ENCODE results near the gene RAB40B.

The RAB40B gene

GRCh38 chr17:82691714-82692113 is 6.8 kb downstream of the RAB40B start:
- no peak for DNase-seq

- no peak for DNase-seq
Measured at GRCh38 chr17:82690786-82691489, 7.6 kb downstream of the RAB40B start.

GRCh38 chr17:82689077-82689476 is 9.4 kb downstream of the RAB40B start:
- no peak for DNase-seq

GRCh38 chr17:82687871-82688270 is 10.6 kb downstream of the RAB40B start:
- no peak for DNase-seq

- no peak for DNase-seq
Measured at GRCh38 chr17:82687375-82687861, 11.1 kb downstream of the RAB40B start.

- no peak for DNase-seq
Measured at GRCh38 chr17:82686366-82687324, 11.9 kb downstream of the RAB40B start.

GRCh38 chr17:82685291-82685690 is 13.2 kb downstream of the RAB40B start:
- DNase-seq = no peak

GRCh38 chr17:82684228-82684841 is 14.2 kb downstream of the RAB40B start:
- DNase-seq = no peak

GRCh38 chr17:82683534-82683933 is 15.0 kb downstream of the RAB40B start:
- no peak for DNase-seq

GRCh38 chr17:82681547-82681946 is 17.0 kb downstream of the RAB40B start:
- DNase-seq = no peak

GRCh38 chr17:82679586-82680465 is 18.7 kb downstream of the RAB40B start:
- DNase-seq = no peak

GRCh38 chr17:82678265-82678891 is 20.1 kb downstream of the RAB40B start:
- DNase-seq = peak in 1 of 3 experiments; percentile 37

GRCh38 chr17:82677353-82677925 is 21.1 kb downstream of the RAB40B start:
- DNase-seq = no peak

GRCh38 chr17:82675476-82676245 is 22.8 kb downstream of the RAB40B start:
- no peak for DNase-seq

GRCh38 chr17:82674656-82675475 is 23.6 kb downstream of the RAB40B start:
- DNase-seq = no peak

GRCh38 chr17:82670661-82671450 is 27.6 kb downstream of the RAB40B start:
- DNase-seq = no peak

- DNase-seq = no peak
Measured at GRCh38 chr17:82668631-82669099, 29.8 kb downstream of the RAB40B start.

- no peak for DNase-seq
Measured at GRCh38 chr17:82668024-82668630, 30.4 kb downstream of the RAB40B start.
